GM18507 (cell line): Measurements from ENCODE around the gene PTPRD.

Experiments used
- DNase-seq: peaks from one replicate; pipeline ENCODE4 v3.0.0; 2011; ENCODE audit warnings: low read depth; ENCODE audit not compliant: insufficient read length; ENCODE audit errors: extremely low spot score
- FAIRE-seq: peaks from 2 replicates; lab custom pipeline; 2011; peaks lifted over from hg19 to GRCh38; lab: Jason Lieb, UNC

Gene PTPRD

GRCh38 chr9:10007356-10007755 lies 605.4 kb downstream of the PTPRD start:
- no peak for DNase-seq
- FAIRE-seq, result no peak

- no peak for DNase-seq
Observed at GRCh38 chr9:10005206-10005605, 607.6 kb downstream of the PTPRD start.

GRCh38 chr9:10003047-10003446 lies 609.8 kb downstream of the PTPRD start:
- no peak for FAIRE-seq

More at GRCh38 chr9:10005206-10005605, 607.6 kb downstream of the PTPRD start:
- no peak for FAIRE-seq

GRCh38 chr9:10000669-10001068 lies 612.1 kb downstream of the PTPRD start:
- FAIRE-seq, result no peak
- DNase-seq, result no peak

More at GRCh38 chr9:10003047-10003446, 609.8 kb downstream of the PTPRD start:
- no peak for DNase-seq

- DNase-seq (no peak), FAIRE-seq (no peak)
Observed at GRCh38 chr9:9998491-9999287, 614.1 kb downstream of the PTPRD start.

- no peak for DNase-seq
- no peak for FAIRE-seq
Observed at GRCh38 chr9:9997585-9997984, 615.2 kb downstream of the PTPRD start.

GRCh38 chr9:9996259-9996658 lies 616.5 kb downstream of the PTPRD start:
- FAIRE-seq, result no peak
- DNase-seq, result no peak

GRCh38 chr9:9992936-9993335 lies 619.9 kb downstream of the PTPRD start:
- FAIRE-seq, result no peak
- no peak for DNase-seq

GRCh38 chr9:9973062-9973461 lies 639.7 kb downstream of the PTPRD start:
- FAIRE-seq, result no peak

GRCh38 chr9:9970514-9970913 lies 642.3 kb downstream of the PTPRD start:
- FAIRE-seq (no peak), DNase-seq (no peak)

More at GRCh38 chr9:9973062-9973461, 639.7 kb downstream of the PTPRD start:
- DNase-seq, result no peak

GRCh38 chr9:9963841-9964240 lies 649.0 kb downstream of the PTPRD start:
- DNase-seq, result no peak
- FAIRE-seq, result no peak

- FAIRE-seq, result no peak
Observed at GRCh38 chr9:9961934-9962333, 650.9 kb downstream of the PTPRD start.

GRCh38 chr9:9961487-9961886 lies 651.3 kb downstream of the PTPRD start:
- no peak for FAIRE-seq

More at GRCh38 chr9:9961934-9962333, 650.9 kb downstream of the PTPRD start:
- DNase-seq, result no peak

GRCh38 chr9:9951556-9952160 lies 661.1 kb downstream of the PTPRD start:
- DNase-seq (no peak), FAIRE-seq (no peak)

More at GRCh38 chr9:9961487-9961886, 651.3 kb downstream of the PTPRD start:
- DNase-seq, result no peak

- FAIRE-seq, result no peak
- DNase-seq, result no peak
Observed at GRCh38 chr9:9950813-9951212, 662.0 kb downstream of the PTPRD start.

GRCh38 chr9:9949978-9950377 lies 662.8 kb downstream of the PTPRD start:
- FAIRE-seq (no peak), DNase-seq (no peak)

GRCh38 chr9:9949368-9949767 lies 663.4 kb downstream of the PTPRD start:
- no peak for DNase-seq
- FAIRE-seq, result no peak

GRCh38 chr9:9945966-9946365 lies 666.8 kb downstream of the PTPRD start:
- no peak for DNase-seq
- FAIRE-seq, result no peak

GRCh38 chr9:9942764-9943424 lies 669.9 kb downstream of the PTPRD start:
- FAIRE-seq, result peak; percentile 89
- DNase-seq, result peak; percentile 2

- FAIRE-seq (no peak), DNase-seq (no peak)
Observed at GRCh38 chr9:9938432-9938831, 674.4 kb downstream of the PTPRD start.
